A204.1 (cell line): ENCODE measurements around the gene USP17L5.
"Not testable (repeated sequence)": the region's sequence is repeated elsewhere in the genome, so short reads cannot be mapped to it uniquely, and the experiment has no call there.

Experiments used
- FAIRE-seq: peaks from 2 replicates; lab custom pipeline; 2012; peaks lifted over from hg19 to GRCh38; lab: Jason Lieb, UNC

The USP17L5 gene

GRCh38 chr4:9339103-9339502 lies at the start of gene USP17L5:
Gene USP17L5 (plus strand): TSS chr4:9339403. CDS start chr4:9339403, 0 bp downstream.
- not testable (repeated sequence) for FAIRE-seq

GRCh38 chr4:9324191-9324590 lies 15.0 kb upstream of the USP17L5 start:
- FAIRE-seq, result not testable (repeated sequence)

DNA sequence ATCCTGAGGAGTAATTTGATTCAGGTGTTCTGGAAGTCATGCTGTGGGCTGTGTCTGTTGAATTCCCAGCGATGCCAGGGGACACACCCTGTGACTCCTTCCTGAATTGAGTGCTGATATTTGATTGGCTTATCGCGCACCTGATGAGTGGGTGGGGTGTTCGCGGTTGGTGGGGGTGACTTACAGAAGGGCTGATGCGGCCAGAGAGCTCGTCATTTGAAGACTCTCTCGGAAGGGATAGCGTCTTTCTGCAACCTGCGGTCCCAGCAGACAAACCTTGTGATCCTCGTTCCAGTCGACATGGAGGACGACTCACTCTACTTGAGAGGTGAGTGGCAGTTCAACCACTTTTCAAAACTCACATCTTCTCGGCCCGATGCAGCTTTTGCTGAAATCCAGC lies 14.3 kb upstream of the USP17L5 start, which contains the start of gene USP17L24:
Gene USP17L24 (plus strand): TSS at position 301 of the 400 bp plus-strand sequence. CDS start 0 bp downstream, at position 301.
- not testable (repeated sequence) for FAIRE-seq

GRCh38 chr4:9329611-9330010 lies 9.6 kb upstream of the USP17L5 start, which contains the start of gene USP17L25:
Gene USP17L25 (plus strand): TSS chr4:9329911. CDS start chr4:9329911, 0 bp downstream.
- not testable (repeated sequence) for FAIRE-seq

DNA sequence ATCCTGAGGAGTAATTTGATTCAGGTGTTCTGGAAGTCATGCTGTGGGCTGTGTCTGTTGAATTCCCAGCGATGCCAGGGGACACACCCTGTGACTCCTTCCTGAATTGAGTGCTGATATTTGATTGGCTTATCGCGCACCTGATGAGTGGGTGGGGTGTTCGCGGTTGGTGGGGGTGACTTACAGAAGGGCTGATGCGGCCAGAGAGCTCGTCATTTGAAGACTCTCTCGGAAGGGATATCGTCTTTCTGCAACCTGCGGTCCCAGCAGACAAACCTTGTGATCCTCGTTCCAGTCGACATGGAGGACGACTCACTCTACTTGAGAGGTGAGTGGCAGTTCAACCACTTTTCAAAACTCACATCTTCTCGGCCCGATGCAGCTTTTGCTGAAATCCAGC lies 4.8 kb upstream of the USP17L5 start, which contains the start of gene USP17L26:
Gene USP17L26 (plus strand): TSS at position 301 of the 400 bp plus-strand sequence. CDS start 0 bp downstream, at position 301.
- not testable (repeated sequence) for FAIRE-seq

DNA sequence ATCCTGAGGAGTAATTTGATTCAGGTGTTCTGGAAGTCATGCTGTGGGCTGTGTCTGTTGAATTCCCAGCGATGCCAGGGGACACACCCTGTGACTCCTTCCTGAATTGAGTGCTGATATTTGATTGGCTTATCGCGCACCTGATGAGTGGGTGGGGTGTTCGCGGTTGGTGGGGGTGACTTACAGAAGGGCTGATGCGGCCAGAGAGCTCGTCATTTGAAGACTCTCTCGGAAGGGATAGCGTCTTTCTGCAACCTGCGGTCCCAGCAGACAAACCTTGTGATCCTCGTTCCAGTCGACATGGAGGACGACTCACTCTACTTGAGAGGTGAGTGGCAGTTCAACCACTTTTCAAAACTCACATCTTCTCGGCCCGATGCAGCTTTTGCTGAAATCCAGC lies 4.6 kb downstream of the USP17L5 start, which contains the start of gene USP17L27:
Gene USP17L27 (plus strand): TSS at position 301 of the 400 bp plus-strand sequence. CDS start 0 bp downstream, at position 301.
- FAIRE-seq, result not testable (repeated sequence)

GRCh38 chr4:9348593-9348992 lies 9.4 kb downstream of the USP17L5 start, which contains the start of gene USP17L28:
Gene USP17L28 (plus strand): TSS chr4:9348893. CDS start chr4:9348893, 0 bp downstream.
- FAIRE-seq, result not testable (repeated sequence)

DNA sequence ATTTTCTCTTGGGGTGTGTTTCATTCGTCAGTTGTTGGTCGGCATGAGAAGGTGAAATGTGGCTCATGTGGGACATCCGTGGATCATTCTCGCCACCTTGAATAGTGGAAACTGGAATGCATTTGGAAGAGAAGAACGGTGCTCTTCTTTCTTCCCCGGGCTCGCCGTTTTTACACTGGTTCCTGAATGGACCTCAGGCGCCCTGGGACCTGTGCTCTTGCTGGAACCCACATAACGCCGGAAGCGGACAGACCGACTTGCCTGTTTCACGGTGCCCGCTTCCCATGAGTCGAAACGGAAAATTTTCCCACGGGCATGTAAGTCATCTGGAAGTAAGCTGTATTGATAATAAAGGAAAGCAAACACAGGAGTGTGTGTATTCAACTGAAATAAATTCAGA lies 11.7 kb downstream of the USP17L5 start:
- FAIRE-seq, result not testable (repeated sequence)

DNA sequence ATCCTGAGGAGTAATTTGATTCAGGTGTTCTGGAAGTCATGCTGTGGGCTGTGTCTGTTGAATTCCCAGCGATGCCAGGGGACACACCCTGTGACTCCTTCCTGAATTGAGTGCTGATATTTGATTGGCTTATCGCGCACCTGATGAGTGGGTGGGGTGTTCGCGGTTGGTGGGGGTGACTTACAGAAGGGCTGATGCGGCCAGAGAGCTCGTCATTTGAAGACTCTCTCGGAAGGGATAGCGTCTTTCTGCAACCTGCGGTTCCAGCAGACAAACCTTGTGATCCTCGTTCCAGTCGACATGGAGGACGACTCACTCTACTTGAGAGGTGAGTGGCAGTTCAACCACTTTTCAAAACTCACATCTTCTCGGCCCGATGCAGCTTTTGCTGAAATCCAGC lies 14.1 kb downstream of the USP17L5 start, which contains the start of gene USP17L29:
Gene USP17L29 (plus strand): TSS at position 301 of the 400 bp plus-strand sequence. CDS start 0 bp downstream, at position 301.
- not testable (repeated sequence) for FAIRE-seq

- FAIRE-seq, result not testable (repeated sequence)
Measured at GRCh38 chr4:9362829-9363228, 23.6 kb downstream of the USP17L5 start, which contains the start of gene USP17L30. Gene USP17L30 (plus strand): TSS chr4:9363129. CDS start chr4:9363129, 0 bp downstream.

- FAIRE-seq, result not testable (repeated sequence)
Measured at GRCh38 chr4:9379881-9380280, 40.7 kb downstream of the USP17L5 start.

GRCh38 chr4:9381012-9381534 lies 41.9 kb downstream of the USP17L5 start:
- not testable (repeated sequence) for FAIRE-seq

DNA sequence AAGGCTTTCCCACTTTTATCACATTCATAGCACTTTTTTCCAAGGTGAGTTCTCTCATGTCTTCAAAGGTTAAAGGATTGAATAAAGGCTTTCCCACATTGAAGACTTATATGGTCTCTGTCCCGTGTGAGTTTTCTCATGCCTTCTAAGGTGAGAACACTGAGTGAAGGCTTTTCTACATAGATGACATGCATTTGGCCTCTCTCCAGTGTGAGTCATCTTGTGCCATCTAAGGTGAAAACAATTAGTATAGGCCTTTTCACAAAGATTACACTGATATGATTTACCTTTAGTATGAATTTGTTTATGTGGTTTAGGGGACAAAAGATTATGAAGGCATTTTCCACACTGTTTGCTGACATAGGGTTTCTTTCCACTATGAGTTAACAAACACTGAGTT lies 44.9 kb downstream of the USP17L5 start:
- no peak for FAIRE-seq

GRCh38 chr4:9389001-9389400 lies 49.8 kb downstream of the USP17L5 start:
- not testable (repeated sequence) for FAIRE-seq
